ENCODE measurements around the gene PTPRC.

- no peak for TF ChIP-seq SP1 (IDR thresholded peaks at IDR 0.05)
- TF ChIP-seq FOXM1 (IDR thresholded peaks at IDR 0.05; ENCODE audit: borderline replicate concordance) = no peak
- no peak for TF ChIP-seq BHLHE40 (IDR thresholded peaks at IDR 0.05; ENCODE audit: borderline replicate concordance)
- TF ChIP-seq HDGF (IDR thresholded peaks at IDR 0.05; ENCODE audit: borderline replicate concordance) = no peak
- no peak for TF ChIP-seq PKNOX1 (IDR thresholded peaks at IDR 0.05)
- TF ChIP-seq CTBP1 (IDR thresholded peaks at IDR 0.05; ENCODE audit: borderline replicate concordance) = no peak
- no peak for TF ChIP-seq ARNT (IDR thresholded peaks at IDR 0.05)
- no peak for TF ChIP-seq TARDBP (IDR thresholded peaks at IDR 0.05)
- TF ChIP-seq ELF4 (IDR thresholded peaks at IDR 0.05) = no peak
- no peak for TF ChIP-seq SUZ12 (IDR thresholded peaks at IDR 0.05)
- no peak for TF ChIP-seq FOXK2 (IDR thresholded peaks at IDR 0.05)
- no peak for TF ChIP-seq FOXA1 (IDR thresholded peaks at IDR 0.05)
- no peak for TF ChIP-seq ZNF384 (IDR thresholded peaks at IDR 0.05)
Observed at GRCh38 chr1:198672124-198672523, 33.3 kb downstream of the PTPRC start.

All from HEK293T (cell line).